ENCODE measurements around the gene TOR1AIP2. TPM values are rescaled to one million over a fixed set of nuclear protein-coding genes. Genes with fewer than 3 reads are reported as not detected.

Gene TOR1AIP2
- polyA plus RNA-seq, 4 donors, result 27.0 to 42.4 (median 34.0) TPM

GRCh38 chr1:179826626-179827280, 50.9 kb downstream of the TOR1AIP2 start:
- no peak for DNase-seq (ENCODE audit: low read depth in 4 of 4, low spot score in 2 of 4)

DNA sequence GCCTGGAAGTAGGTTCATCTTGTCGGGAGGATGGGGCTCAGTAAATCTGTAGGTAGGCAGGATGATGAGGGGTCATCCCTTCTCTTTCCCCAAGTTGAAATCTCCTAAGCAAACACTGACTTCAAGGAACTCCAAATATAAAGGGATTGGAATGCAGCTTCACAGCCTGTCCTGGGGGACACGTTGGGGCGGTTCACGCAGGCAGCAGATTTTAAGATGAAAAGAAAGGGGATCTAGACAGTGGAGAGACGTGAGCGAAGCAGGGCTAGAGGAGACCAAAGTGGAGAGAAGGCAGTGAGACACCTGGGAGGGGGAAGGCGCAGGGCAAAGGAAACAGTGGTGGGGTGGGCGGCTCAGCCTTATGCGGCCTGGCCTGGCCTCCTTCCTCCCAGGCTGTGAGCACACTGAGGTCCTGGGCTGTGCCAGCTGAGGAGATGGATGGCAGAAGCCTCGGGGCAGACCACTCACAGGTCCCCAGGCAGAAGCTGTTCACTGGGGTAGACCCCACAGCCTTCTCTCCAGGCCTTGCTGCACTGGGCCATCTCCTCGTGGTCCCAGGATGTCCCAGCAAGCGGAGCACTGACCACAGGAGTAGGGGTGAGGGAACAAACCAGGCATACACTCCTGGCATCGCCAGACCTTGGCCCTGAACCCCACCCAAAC, 51.7 kb downstream of the TOR1AIP2 start:
- no peak for DNase-seq (ENCODE audit: low read depth in 4 of 4, low spot score in 2 of 4)

GRCh38 chr1:179825206-179825605, 52.4 kb downstream of the TOR1AIP2 start:
- no peak for DNase-seq (ENCODE audit: low read depth in 4 of 4, low spot score in 2 of 4)

DNA sequence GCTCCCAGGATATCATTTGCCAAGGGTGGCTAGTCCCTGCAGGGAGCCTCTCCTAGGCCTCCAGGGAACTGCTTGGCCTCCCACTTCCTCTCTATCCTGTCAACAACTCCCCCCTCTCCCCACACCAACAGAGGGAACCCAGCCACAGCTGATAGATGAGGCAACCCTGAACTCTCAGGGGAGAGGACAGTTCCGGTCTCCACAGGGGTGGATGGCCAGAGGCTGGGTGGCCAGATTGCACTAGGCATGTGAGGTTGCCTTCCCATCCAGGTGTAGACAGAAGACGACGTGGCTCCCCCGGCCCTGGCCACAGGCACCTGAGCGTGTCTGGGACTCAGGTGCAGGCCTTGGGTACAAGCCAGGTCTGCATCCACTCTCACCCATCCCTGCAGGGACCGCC, 53.3 kb downstream of the TOR1AIP2 start:
- no peak for DNase-seq (ENCODE audit: low read depth in 4 of 4, low spot score in 2 of 4)

DNA sequence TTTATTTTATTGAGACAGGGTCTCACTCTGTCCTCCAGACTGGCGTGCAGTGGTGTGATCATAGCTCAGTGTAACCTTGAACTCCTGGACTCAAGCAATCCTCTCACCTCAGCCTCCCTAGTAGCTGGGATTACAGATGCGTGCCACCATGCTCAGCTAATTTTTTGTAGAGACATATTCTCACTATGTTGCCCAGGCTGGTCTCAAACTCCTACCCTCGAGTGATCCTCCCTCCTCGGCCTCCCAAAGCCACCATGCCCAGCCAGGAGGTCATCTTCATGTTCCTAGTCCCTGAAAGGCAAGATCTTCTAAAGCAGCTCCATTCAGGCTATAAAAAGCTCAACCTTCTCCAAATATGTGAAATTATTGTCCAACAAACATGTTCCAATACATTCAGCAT, 53.9 kb downstream of the TOR1AIP2 start:
- no peak for DNase-seq (ENCODE audit: low read depth in 4 of 4, low spot score in 2 of 4)

DNA sequence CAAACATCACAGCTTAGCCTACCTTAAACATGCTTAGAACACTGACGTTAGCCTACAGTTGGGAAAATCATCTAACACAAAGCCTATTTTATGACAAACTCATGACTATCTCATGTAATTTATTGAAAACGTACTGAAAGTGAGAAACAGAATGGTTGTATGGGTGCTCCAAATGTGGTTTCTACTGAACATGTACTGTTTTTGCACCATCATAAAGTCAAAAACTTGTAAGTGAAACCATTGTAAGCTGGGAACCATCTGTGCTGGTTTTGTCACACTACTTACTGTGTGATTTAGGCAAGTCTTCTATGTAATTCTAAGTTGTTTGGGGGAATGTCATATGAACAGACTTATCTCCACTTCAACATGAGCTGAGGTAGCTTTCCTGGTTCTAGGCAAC, 55.5 kb downstream of the TOR1AIP2 start:
- no peak for DNase-seq (ENCODE audit: low read depth in 4 of 4, low spot score in 2 of 4)

DNA sequence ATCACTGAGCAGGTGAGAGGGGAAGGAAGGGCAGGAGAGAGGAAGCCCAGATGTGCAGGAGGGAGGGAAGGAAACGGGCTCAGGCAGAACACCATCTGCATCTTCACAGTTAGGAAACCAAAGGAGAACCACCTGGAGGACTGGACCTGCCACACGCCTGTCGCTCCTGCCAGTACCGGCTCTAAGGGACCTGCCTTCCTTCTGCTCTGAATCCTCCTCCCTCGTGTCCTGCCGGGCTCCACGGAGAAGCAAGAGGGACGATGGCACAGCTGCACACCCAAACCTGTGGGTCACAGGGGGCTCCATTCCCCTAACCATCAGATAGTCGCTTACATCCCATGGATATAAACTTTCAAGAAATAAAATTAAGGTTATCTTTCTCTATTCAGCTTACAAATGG, 56.1 kb downstream of the TOR1AIP2 start:
- DNase-seq (ENCODE audit: low read depth in 4 of 4, low spot score in 2 of 4), result no peak

- DNase-seq (ENCODE audit: low read depth in 4 of 4, low spot score in 2 of 4), result no peak
Measured at GRCh38 chr1:179820226-179820970, 57.2 kb downstream of the TOR1AIP2 start.

- DNase-seq (ENCODE audit: low read depth in 4 of 4, low spot score in 2 of 4), result no peak
Measured at GRCh38 chr1:179818743-179819173, 58.8 kb downstream of the TOR1AIP2 start.

GRCh38 chr1:179818260-179818659, 59.3 kb downstream of the TOR1AIP2 start:
- no peak for DNase-seq (ENCODE audit: low read depth in 4 of 4, low spot score in 2 of 4)

- no peak for DNase-seq (ENCODE audit: low read depth in 4 of 4, low spot score in 2 of 4)
Measured at GRCh38 chr1:179817789-179818188, 59.8 kb downstream of the TOR1AIP2 start.

GRCh38 chr1:179817056-179817455, 60.5 kb downstream of the TOR1AIP2 start:
- no peak for DNase-seq (ENCODE audit: low read depth in 4 of 4, low spot score in 2 of 4)

GRCh38 chr1:179816196-179816960, 61.2 kb downstream of the TOR1AIP2 start:
- no peak for DNase-seq (ENCODE audit: low read depth in 4 of 4, low spot score in 2 of 4)

DNA sequence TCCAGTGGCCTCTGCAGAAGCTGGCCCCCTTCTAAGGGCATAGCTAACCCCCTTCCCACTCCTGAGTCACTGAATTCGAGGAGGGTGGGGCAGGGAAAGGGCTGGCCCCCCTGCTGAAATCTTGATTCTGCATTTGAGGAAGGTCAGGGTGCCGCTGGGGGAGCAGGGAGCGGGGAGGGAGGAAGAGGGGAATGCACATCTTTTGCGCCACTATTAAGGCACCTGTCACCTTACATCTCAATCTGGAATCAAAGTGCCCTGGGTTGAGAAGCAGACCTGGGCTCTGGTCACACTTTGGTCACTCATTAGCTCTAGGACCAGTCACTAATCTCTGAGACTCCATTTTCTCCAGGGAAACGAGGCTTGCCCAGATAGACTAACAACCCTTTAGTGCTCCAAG, 62.0 kb downstream of the TOR1AIP2 start:
- no peak for DNase-seq (ENCODE audit: low read depth in 4 of 4, low spot score in 2 of 4)

GRCh38 chr1:179814546-179814838, 63.1 kb downstream of the TOR1AIP2 start:
- no peak for DNase-seq (ENCODE audit: low read depth in 4 of 4, low spot score in 2 of 4)

DNA sequence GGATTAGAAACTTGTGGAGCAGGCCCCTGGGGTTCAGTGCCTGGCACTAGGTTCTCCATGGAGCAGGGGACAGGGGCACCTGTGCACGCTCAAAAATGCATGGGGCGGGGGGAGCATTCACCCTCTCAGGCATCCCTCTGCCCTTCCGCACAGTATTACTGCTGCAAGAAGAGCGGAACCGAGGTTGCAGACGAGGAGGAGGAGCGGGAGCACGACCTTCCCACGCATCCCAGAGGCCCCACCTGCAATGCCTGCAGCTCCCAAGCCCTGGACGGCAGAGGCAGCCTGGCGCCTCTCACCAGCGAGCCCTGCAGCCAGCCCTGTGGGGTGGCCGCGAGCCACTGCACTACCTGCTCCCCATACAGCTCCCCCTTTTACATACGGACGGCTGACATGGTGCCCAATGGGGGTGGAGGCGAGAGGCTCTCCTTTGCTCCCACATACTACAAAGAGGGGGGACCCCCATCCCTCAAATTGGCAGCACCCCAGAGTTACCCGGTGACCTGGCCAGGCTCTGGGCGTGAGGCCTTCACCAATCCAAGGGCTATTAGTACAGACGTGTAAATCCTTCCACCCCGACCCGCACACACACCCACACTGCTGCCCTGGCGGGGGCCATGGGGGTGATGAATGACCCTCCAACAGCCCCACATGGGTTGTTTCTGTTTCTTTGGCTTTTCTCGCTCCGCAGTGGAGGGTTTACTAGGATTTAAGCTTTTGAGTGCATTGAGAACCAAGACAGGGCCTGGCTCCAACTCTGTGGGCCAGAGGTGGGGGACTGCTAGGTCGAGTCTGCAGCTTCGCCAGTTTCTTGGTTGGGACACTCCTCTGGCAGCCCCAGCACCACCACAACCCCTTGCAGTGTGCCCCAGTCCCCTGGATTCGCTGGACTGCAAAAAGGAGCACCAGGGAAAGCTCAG, 63.7 kb downstream of the TOR1AIP2 start:
- no peak for DNase-seq (ENCODE audit: low read depth in 4 of 4, low spot score in 2 of 4)

DNA sequence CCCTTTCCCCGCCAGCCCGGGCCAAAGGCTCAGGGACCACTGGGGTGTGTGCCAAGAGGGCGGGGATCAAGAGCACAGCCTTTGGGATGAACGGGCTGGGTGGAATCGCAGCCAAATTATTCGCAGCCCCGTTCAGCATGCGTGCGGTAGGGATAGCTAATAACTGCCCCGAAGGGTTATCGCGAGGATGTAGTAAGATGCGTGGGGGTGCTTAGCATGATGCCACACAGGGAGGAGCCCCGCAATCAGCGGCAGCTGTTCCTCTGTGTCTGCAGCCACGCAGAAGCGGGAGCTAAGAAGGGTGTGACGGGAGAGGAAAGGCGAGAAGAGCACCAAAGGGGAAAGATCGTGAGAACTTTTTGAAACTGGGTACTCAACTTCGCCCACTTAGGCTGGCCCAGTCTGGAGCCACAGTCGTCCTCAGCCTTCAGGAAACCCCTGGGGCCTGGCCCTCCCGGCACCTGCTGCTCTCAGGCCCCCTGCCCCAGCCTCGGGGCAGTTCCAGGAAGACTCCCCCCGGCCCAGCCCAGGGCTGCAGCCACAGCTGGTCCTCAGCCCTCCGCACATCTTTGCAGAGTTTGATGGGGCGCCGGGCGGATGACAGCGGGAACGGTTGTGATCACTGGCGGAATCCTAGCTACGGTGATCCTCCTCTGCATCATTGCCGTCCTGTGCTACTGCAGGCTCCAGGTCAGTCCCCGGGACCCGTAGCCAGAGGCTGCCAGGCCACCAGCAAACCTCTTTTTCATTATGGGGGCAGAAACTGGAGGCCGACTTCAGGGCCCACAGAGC, 64.9 kb downstream of the TOR1AIP2 start:
- DNase-seq (ENCODE audit: low read depth in 4 of 4, low spot score in 2 of 4), result no peak

GRCh38 chr1:179810367-179810715, 67.3 kb downstream of the TOR1AIP2 start:
- DNase-seq (ENCODE audit: low read depth in 4 of 4, low spot score in 2 of 4), result no peak
